ENCODE measurements around the gene S100B. TPM values are rescaled to one million over a fixed set of nuclear protein-coding genes. Genes with fewer than 3 reads are reported as not detected.

The S100B gene
- total RNA-seq, 1 donor from 2014 or later: 29.9 TPM

GRCh38 chr21:46562964-46563607, 41.8 kb downstream of the S100B start:
- H3K36me3 Mint-ChIP-seq (ENCODE audit: low read depth): peaks cover 25% of the 10 kb centered on the region
- H3K4me3 Mint-ChIP-seq: no peak overlapping the region
- no peak for DNase-seq (ENCODE audit: low read depth, low spot score)
- no peaks in the 10 kb centered on the region for H3K9me3 Mint-ChIP-seq
- H3K27me3 Mint-ChIP-seq (ENCODE audit: low read depth): no peaks in the 10 kb centered on the region
- TF ChIP-seq CTCF (conservative IDR thresholded peaks at IDR 0.05): no peak
- peaks cover 15% of the 10 kb centered on the region for H3K4me1 Mint-ChIP-seq
- no peak overlapping the region for H3K27ac Mint-ChIP-seq (ENCODE audit: unreplicated experiment)

GRCh38 chr21:46562472-46562871, 42.4 kb downstream of the S100B start:
- Mint-ChIP-seq H3K36me3 (ENCODE audit: low read depth) (peaks cover 21% of the 10 kb centered on the region), H3K4me3 (no peak overlapping the region)

GRCh38 chr21:46561445-46562090, 43.3 kb downstream of the S100B start:
- Mint-ChIP-seq H3K4me3 (no peak overlapping the region), H3K36me3 (ENCODE audit: low read depth) (peaks cover 21% of the 10 kb centered on the region), H3K4me1 (peaks cover 15% of the 10 kb centered on the region), H3K9me3 (no peaks in the 10 kb centered on the region), H3K27me3 (ENCODE audit: low read depth) (no peaks in the 10 kb centered on the region), H3K27ac (ENCODE audit: unreplicated experiment) (peak overlapping the region; percentile 19)
- no peak for TF ChIP-seq CTCF (conservative IDR thresholded peaks at IDR 0.05)
- DNase-seq (ENCODE audit: low read depth, low spot score): no peak

More at GRCh38 chr21:46562472-46562871, 42.4 kb downstream of the S100B start:
- Mint-ChIP-seq H3K4me1 (peaks cover 15% of the 10 kb centered on the region), H3K27me3 (ENCODE audit: low read depth) (no peaks in the 10 kb centered on the region), H3K27ac (ENCODE audit: unreplicated experiment) (no peak overlapping the region), H3K9me3 (no peaks in the 10 kb centered on the region)
- no peak for DNase-seq (ENCODE audit: low read depth, low spot score)
- no peak for TF ChIP-seq CTCF (conservative IDR thresholded peaks at IDR 0.05)

GRCh38 chr21:46560568-46561444, 44.1 kb downstream of the S100B start:
- no peak for TF ChIP-seq CTCF (conservative IDR thresholded peaks at IDR 0.05)
- no peak for DNase-seq (ENCODE audit: low read depth, low spot score)
- H3K27me3 Mint-ChIP-seq (ENCODE audit: low read depth): no peaks in the 10 kb centered on the region
- H3K36me3 Mint-ChIP-seq (ENCODE audit: low read depth): peaks cover 22% of the 10 kb centered on the region
- H3K4me3 Mint-ChIP-seq: no peak overlapping the region
- peaks cover 15% of the 10 kb centered on the region for H3K4me1 Mint-ChIP-seq
- no peak overlapping the region for H3K27ac Mint-ChIP-seq (ENCODE audit: unreplicated experiment)
- no peaks in the 10 kb centered on the region for H3K9me3 Mint-ChIP-seq

GRCh38 chr21:46559291-46559983, 45.4 kb downstream of the S100B start:
- no peaks in the 10 kb centered on the region for H3K27me3 Mint-ChIP-seq (ENCODE audit: low read depth)
- no peak for DNase-seq (ENCODE audit: low read depth, low spot score)
- peak overlapping the region; percentile 96 for H3K27ac Mint-ChIP-seq (ENCODE audit: unreplicated experiment)
- peaks cover 18% of the 10 kb centered on the region for H3K36me3 Mint-ChIP-seq (ENCODE audit: low read depth)
- peak overlapping the region; percentile 27 for H3K4me3 Mint-ChIP-seq
- peaks cover 15% of the 10 kb centered on the region for H3K4me1 Mint-ChIP-seq
- TF ChIP-seq CTCF (conservative IDR thresholded peaks at IDR 0.05): no peak
- no peaks in the 10 kb centered on the region for H3K9me3 Mint-ChIP-seq
